ENCODE data around the gene GPN3.
"Not testable (repeated sequence)": the region's sequence is repeated elsewhere in the genome, so short reads cannot be mapped to it uniquely, and the experiment has no call there.

The GPN3 gene

GRCh38 chr12:110444455-110444854 lies 23.6 kb downstream of the GPN3 start:
- ATAC-seq (no peak), DNase-seq (no peak)

GRCh38 chr12:110436231-110436630 lies 31.8 kb downstream of the GPN3 start:
- ATAC-seq, result no peak

GRCh38 chr12:110431957-110432587 lies 36.0 kb downstream of the GPN3 start:
- ATAC-seq (no peak), DNase-seq (peak; percentile 19)

More at GRCh38 chr12:110436231-110436630, 31.8 kb downstream of the GPN3 start:
- DNase-seq, result no peak

- DNase-seq, ATAC-seq: not testable (repeated sequence)
Observed at GRCh38 chr12:110429676-110430075, 38.4 kb downstream of the GPN3 start.

GRCh38 chr12:110426406-110426805 lies 41.7 kb downstream of the GPN3 start:
- no peak for ATAC-seq

GRCh38 chr12:110424237-110424636 lies 43.8 kb downstream of the GPN3 start:
- DNase-seq (no peak), ATAC-seq (no peak)

More at GRCh38 chr12:110426406-110426805, 41.7 kb downstream of the GPN3 start:
- no peak for DNase-seq

- no peak for DNase-seq
- ATAC-seq, result no peak
Observed at GRCh38 chr12:110421701-110422100, 46.4 kb downstream of the GPN3 start.

GRCh38 chr12:110421159-110421661 lies 46.8 kb downstream of the GPN3 start:
- DNase-seq, result no peak
- no peak for ATAC-seq

- DNase-seq, ATAC-seq: not testable (repeated sequence)
Observed at GRCh38 chr12:110420644-110421043, 47.4 kb downstream of the GPN3 start.

GRCh38 chr12:110417113-110417512 lies 50.9 kb downstream of the GPN3 start:
- DNase-seq, ATAC-seq: not testable (repeated sequence)

GRCh38 chr12:110410086-110410485 lies 58.0 kb downstream of the GPN3 start:
- DNase-seq, ATAC-seq: not testable (repeated sequence)

- not testable (repeated sequence) for ATAC-seq, DNase-seq
Observed at GRCh38 chr12:110405126-110405662, 62.9 kb downstream of the GPN3 start.

- peak; percentile 47 for ATAC-seq
Observed at GRCh38 chr12:110403976-110404682, 63.9 kb downstream of the GPN3 start.

GRCh38 chr12:110403146-110403975 lies 64.7 kb downstream of the GPN3 start, which contains the start of gene ANAPC7:
Gene ANAPC7 (minus strand): TSS chr12:110403708. CDS start chr12:110403627, 81 bp downstream.
- DNase-seq (peak; percentile 89), ATAC-seq (peak; percentile 91)

More at GRCh38 chr12:110403976-110404682, 63.9 kb downstream of the GPN3 start:
- peak; percentile 83 for DNase-seq

Data from stimulated activated naive CD8-positive, alpha-beta T cell treated with anti-CD3 and anti-CD28 coated beads, Interleukin-15, Interleukin-2, amounts not matched to agents 100 U/mL and 50 U/mL, for 24 hours (primary cell).